ENCODE results near the gene MPC2. TPM values are rescaled to one million over a fixed set of nuclear protein-coding genes. Genes with fewer than 3 reads are reported as not detected.

MPC2 gene
- total and polyA plus RNA-seq, 2 of the 8 experiments (the other 6 are each of a cell fraction or from before 2014, with no cell fraction given): 18.6 to 40.9 TPM

GRCh38 chr1:167899253-167899681 lies 37.6 kb downstream of the MPC2 start:
- Histone ChIP-seq H4K8ac (ENCODE audit: extremely low read depth, insufficient read depth, low read length) (no peak overlapping the region), H3K23me2 (ENCODE audit: low read depth, low read length) (no peaks in the 10 kb centered on the region), H3K4me3 (ENCODE audit: extremely low read depth in 1 of 4, insufficient read depth in 2 of 4, low read depth in 3 of 4, low read length in 4 of 4) (no peak overlapping the region), H3K27me3 (replicated peaks in 1 of 4; ENCODE audit: control insufficient read depth in 3 of 4, extremely low read depth in 1 of 4, insufficient read depth in 3 of 4, low read length in 3 of 4) (no peaks in the 10 kb centered on the region), H2BK12ac (ENCODE audit: low read depth, low read length) (no peak overlapping the region), H4K20me1 (replicated peaks in 1 of 2; ENCODE audit: control insufficient read depth in 1 of 2, insufficient read depth in 2 of 2, low read length in 2 of 2) (no peaks in the 10 kb centered on the region), H2BK15ac (ENCODE audit: low read length) (no peak overlapping the region), H3K4me2 (ENCODE audit: insufficient read depth in 1 of 2, low read depth in 2 of 2, low read length in 2 of 2) (no peak overlapping the region), H4K91ac (replicated peaks; ENCODE audit: insufficient read length, low read length) (no peak overlapping the region), H3K56ac (replicated peaks; ENCODE audit: insufficient read length, low read depth, low read length) (no peak overlapping the region), H3K9ac (replicated peaks in 1 of 4; ENCODE audit: extremely low read depth in 1 of 4, low read depth in 3 of 4, low read length in 3 of 4) (no peak overlapping the region), H2BK20ac (ENCODE audit: low read length) (no peak overlapping the region), H2AFZ (ENCODE audit: low read length) (no peak overlapping the region), H3K79me2 (ENCODE audit: control insufficient read depth in 1 of 2, insufficient read depth in 2 of 2, low read length in 2 of 2) (no peaks in the 10 kb centered on the region), H4K5ac (ENCODE audit: insufficient read length, low read depth, low read length) (no peak overlapping the region), H3K4ac (replicated peaks; ENCODE audit: insufficient read length, low read depth, low read length) (no peak overlapping the region), H2AK5ac (ENCODE audit: low read depth, low read length) (no peak overlapping the region), H3K27ac (ENCODE audit: low read depth, low read length) (no peak overlapping the region), H3K23ac (ENCODE audit: insufficient read length) (no peak overlapping the region), H3K36me3 (ENCODE audit: control insufficient read depth in 2 of 4, insufficient read depth in 4 of 4, low read length in 3 of 4) (no peaks in the 10 kb centered on the region), H2BK5ac (ENCODE audit: low read depth, low read length) (no peak overlapping the region), H2BK120ac (replicated peaks; ENCODE audit: low read depth, low read length) (no peak overlapping the region), H3K9me3 (ENCODE audit: insufficient read depth in 2 of 2, low read depth in 1 of 2, low read length in 1 of 2) (no peaks in the 10 kb centered on the region; a peak in 1 of 4 replicates), H3K4me1 (replicated peaks in 1 of 4; ENCODE audit: control insufficient read depth in 3 of 4, insufficient read depth in 4 of 4, low read length in 3 of 4) (no peaks in the 10 kb centered on the region), H3K18ac (ENCODE audit: extremely low read depth, low read length) (no peak overlapping the region), H3K79me1 (ENCODE audit: low read depth, low read length) (no peaks in the 10 kb centered on the region), H3K14ac (ENCODE audit: insufficient read length) (no peak overlapping the region)
- FAIRE-seq: no peak
- TF ChIP-seq, protein P1, sequence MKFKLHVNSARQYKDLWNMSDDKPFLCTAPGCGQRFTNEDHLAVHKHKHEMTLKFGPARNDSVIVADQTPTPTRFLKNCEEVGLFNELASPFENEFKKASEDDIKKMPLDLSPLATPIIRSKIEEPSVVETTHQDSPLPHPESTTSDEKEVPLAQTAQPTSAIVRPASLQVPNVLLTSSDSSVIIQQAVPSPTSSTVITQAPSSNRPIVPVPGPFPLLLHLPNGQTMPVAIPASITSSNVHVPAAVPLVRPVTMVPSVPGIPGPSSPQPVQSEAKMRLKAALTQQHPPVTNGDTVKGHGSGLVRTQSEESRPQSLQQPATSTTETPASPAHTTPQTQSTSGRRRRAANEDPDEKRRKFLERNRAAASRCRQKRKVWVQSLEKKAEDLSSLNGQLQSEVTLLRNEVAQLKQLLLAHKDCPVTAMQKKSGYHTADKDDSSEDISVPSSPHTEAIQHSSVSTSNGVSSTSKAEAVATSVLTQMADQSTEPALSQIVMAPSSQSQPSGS (IDR thresholded peaks at IDR 0.05; ENCODE audit: low read length): no peak
- TF ChIP-seq MAFK (IDR thresholded peaks at IDR 0.05; ENCODE audit: low read depth, low read length) (no peak), TBP (IDR thresholded peaks at IDR 0.05; ENCODE audit: low read depth, low read length) (no peak), HDAC2 (IDR thresholded peaks at IDR 0.05; ENCODE audit: borderline replicate concordance in 1 of 2, low read depth in 2 of 2, low read length in 2 of 2) (no peak), CBX8 (IDR thresholded peaks at IDR 0.05; ENCODE audit: borderline replicate concordance, low read depth, low read length) (no peak), POU5F1 (IDR thresholded peaks at IDR 0.05; ENCODE audit: low read depth, low read length) (no peak), CEBPB (IDR thresholded peaks at IDR 0.05; ENCODE audit: low read depth, low read length) (no peak), KDM4A (IDR thresholded peaks at IDR 0.05; ENCODE audit: low read depth, low read length, severe bottlenecking) (no peak), CREB1 (IDR thresholded peaks at IDR 0.05) (no peak), HDAC6 (IDR thresholded peaks at IDR 0.05; ENCODE audit: low read depth, low read length) (no peak), TEAD4 (IDR thresholded peaks at IDR 0.05; ENCODE audit: low read depth, low read length) (no peak)
- no peak for DNase-seq (ENCODE audit: low read depth in 1 of 2, low spot score in 2 of 2)
- ChIA-PET CTCF (ENCODE audit: partially characterized antibody) (interaction anchor here (0.6 to 1.1 kb wide), 2 partner anchors 73 to 139 kb away, joined by 3 to 4 read pairs; no protein-coding TSS in a partner anchor), POLR2A (ENCODE audit: partially characterized antibody) (no interaction called here)
- 95% methylated on average over 4 of the region's 4 CpGs; no CpG with 5 or more reads in 1 of the 2 experiments for WGBS, 2 experiments (ENCODE audit: extremely low coverage in 1 of 2, insufficient coverage in 1 of 2, insufficient read length in 1 of 2, insufficient replicate concordance in 2 of 2, low coverage in 1 of 2, low lambda C conversion rate in 2 of 2, missing lambda C conversion rate in 1 of 2)
